Brain pericyte (primary cell): ENCODE results near the gene TMEM134.

ENCODE experiments used
- DNase-seq: peaks from one replicate; pipeline ENCODE4 v3.0.0-alpha.2; 2012; ENCODE audit warnings: low read depth, low spot score

Gene TMEM134

GRCh38 chr11:67458266-67458665, 10.8 kb downstream of the TMEM134 start:
- no peak for DNase-seq

DNA sequence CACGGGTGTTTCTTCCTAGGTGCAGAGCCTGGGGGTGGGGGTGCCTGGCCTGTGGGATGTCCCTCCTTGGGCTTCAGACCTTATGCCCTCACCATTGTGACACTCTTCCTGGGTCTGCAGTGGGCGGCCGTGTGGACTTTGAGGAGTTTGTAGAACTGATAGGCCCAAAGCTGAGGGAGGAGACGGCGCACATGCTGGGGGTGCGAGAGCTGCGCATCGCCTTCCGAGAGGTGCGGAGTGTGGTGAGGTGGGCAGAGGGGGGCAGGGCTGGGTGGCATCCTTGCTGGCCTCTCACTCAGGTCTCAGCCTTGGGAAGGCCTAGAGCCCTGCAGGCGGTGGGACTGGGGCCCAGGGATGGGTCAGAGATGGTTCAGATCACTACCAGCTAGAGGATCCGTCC, 11.6 kb downstream of the TMEM134 start:
- no peak for DNase-seq

- DNase-seq, result no peak
Observed at GRCh38 chr11:67456068-67456705, 12.9 kb downstream of the TMEM134 start.

- no peak for DNase-seq
Observed at GRCh38 chr11:67455054-67455453, 14.0 kb downstream of the TMEM134 start, which contains the start of gene CABP4. Gene CABP4 (plus strand): TSS chr11:67455354. CDS start chr11:67455424, 70 bp downstream.

- no peak for DNase-seq
Observed at GRCh38 chr11:67453816-67454732, 15.0 kb downstream of the TMEM134 start.

DNA sequence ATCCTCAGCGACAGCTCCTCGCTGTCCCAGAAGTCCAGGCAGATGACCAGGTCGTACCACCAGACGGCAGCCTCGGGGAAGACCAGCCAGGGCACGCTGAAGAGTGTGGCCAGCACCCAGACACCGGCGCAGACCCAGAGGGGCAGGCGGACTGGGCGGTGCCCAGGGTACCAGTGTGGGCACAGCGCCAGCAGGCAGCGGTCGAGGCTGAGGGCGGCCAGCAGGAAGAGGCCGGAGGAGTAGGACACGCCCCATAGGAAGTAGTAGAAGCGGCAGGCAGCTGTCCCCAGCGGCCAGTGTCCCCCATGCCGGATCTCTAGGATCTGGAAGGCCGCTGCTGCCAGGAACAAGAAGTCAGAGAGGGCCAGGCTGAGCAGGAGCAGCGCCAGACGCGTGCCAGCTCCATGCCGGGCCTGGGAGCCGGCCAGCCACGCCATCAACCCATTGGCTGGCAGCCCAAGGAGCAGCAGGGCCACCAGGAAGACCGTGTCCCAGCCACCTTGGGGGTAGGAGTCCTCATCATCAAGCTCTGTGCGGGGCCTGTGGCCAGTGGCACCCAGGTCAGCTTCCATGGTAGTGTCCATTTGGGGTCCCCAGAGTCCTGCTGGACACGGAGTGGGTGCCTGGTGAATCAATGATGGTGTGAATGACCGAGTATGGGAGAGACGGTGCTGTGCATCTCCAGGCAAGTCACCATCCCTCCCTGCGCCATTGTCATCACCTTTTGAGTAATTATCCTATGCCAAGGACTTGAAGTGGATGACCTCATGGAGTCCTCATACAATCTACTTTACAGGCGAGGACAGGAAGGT, 16.7 kb downstream of the TMEM134 start, which contains the start of gene GPR152:
Gene GPR152, minus strand, starts transcription at position 589 of the 812 bp plus-strand sequence. Its CDS starts 5 bp downstream, at position 584.
- no peak for DNase-seq

GRCh38 chr11:67451658-67451976, 17.4 kb downstream of the TMEM134 start:
- no peak for DNase-seq

DNA sequence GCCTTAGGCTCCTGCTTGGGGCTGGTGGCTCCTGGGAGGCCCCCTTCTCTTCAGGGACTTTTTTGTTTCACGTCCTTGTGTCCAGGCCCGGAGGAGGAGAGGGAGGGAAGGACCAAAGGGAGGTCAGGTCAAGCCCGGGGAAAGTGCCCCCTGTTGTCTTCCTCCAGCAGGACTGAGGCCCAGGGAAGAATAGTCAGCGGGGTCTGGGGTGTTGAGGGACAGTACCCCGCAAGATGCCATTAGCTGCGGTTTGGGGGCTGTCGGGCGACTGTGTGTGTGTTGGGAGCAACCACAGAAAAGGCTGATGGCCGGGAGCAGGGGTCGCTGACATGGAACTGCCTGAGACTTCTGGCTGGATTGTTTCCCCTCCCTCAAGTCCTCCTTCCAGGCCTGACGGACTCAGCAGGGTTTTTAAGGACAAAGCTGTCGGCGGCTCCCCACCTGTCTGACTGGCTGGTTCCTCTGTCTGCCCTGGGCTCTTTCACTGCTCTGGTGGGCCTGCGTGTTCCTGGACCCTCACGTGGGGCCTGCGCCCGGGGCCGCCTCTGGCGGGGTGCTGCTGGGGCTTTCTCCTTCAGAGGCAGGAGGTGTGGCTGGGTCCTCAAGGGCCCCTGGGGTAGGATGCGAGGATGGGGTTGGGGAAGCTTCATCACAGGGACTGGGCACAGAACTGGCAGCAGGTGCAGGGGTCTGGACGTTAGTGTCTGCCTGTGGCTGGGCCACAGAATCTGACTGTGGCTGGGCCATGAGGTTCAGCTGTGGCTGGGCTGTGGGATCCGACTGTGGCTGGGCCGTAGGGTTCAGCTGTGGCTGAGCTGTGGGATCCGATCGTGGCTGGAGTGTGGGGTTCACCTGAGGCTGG, 18.0 kb downstream of the TMEM134 start:
- DNase-seq, result no peak

DNA sequence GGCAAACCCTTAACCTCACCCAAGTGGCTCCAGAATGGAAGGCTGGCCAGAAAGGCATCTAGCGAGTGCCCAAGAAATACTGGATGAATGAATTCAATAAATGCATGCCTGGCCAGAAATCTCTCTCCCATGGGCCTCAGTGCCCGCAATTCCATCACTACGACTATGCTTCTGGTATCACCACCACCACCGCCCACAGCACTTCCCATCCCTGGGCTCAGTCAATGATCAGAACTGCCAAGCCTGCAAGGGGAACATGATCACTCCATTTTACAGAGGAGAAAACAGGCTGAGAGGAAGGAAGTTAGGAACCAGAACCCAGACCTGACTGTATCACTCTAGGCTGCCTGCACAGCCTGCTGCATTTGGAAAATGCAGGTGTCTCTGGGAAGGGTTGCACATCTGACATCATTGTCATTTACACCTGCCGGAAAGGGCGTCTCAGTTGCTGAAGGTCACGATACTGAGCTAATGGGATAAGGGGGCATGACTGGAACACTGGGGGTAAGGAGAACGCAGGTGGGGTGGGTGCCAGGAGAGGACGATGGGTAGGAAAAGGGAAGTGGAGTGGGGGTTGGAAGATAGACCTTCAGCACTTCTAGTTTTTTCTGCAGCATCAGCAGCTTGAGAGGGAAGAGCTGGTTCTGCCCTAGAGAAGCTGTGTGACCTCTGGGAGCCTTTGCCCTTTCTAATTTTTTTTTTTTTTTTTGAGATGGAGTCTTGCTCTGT, 19.8 kb downstream of the TMEM134 start:
- no peak for DNase-seq

DNA sequence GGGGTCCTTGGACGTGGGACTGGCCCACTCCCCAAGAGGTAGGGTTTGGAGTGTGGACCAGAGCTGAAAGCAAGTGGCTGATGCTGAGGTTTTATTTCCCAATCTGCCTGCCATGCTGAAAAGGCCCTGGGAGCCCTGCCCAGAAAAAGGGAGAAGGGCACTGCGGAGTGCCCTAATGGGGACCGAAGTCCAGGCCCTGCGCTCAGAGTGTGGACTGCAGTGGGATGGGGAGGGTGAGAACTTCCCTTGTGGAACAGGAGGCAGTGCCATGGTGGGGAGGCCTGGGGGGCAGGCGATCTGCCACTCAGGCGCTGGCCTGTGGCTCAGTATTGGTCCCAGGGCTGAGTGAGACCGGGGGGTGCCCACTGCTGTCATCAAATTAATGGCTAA, 20.8 kb downstream of the TMEM134 start:
- DNase-seq, result no peak

GRCh38 chr11:67445515-67445914, 23.5 kb downstream of the TMEM134 start:
- no peak for DNase-seq

DNA sequence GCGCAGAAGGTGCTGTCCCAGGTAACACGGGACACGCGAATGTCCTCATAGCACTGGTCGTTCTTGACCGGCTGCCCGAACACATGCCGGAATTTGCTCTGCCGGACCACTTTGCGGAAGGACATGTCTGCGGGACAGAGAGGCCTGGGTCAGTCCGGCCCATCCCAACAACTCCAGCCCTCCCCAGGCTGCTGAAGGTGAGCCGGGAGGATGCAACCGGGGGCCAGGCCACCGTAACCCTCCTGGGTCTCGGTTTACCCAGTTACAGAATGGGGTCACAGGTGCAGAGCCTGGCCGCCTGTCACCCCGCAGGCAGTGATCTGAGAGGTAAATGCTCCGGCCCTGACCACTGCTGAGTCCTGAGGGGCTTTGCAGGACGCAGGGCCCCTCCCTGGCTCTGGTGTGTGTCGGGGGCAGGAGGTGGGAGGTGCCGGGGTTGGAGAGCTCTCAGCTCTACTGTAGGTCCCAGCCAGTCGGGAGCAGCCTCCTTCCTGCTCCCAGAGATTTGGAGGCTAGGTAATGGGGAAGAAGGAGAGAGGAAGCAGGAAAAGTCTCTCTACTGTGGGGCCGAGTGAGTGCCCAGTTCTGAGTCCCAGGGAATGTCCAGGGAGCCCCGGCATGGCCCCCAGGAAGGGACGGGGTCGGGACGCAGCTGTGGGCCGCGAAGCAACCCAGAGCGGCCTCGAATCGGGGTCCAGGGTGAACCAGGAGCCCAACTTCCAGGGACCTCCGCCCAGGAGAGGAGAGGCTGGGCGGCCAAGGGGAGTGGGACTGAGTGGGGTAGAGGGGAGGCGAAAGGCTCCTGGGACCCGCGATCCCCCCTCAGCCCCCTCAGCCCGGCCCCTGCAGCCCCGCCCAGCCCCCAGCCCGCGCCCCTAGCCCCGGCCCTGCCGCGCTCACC, 26.3 kb downstream of the TMEM134 start:
- no peak for DNase-seq

GRCh38 chr11:67441731-67442351, 27.2 kb downstream of the TMEM134 start:
- no peak for DNase-seq

DNA sequence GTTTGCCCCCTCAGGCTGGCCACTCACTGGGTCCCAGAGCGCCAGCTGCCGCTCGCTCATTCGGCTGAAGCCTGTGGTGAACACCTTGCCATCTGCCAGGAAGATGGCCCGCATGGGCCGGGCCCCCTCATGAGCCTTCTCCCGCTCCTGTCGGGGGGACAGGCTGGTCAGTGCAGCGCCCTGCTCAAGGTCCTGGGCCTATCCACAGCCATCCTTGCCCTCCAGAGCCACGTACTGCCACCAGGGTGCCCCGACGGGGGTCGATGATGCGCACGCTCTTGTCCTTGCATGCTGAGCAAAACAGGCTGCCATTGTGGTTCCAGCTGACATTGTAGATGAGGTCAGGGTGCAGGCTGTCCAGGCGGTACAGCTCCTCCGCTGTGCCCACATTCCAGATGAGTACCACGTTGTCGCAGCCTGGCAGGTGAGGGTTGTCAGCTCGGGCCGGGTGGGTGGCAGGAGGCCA, 27.9 kb downstream of the TMEM134 start:
- DNase-seq, result no peak

DNA sequence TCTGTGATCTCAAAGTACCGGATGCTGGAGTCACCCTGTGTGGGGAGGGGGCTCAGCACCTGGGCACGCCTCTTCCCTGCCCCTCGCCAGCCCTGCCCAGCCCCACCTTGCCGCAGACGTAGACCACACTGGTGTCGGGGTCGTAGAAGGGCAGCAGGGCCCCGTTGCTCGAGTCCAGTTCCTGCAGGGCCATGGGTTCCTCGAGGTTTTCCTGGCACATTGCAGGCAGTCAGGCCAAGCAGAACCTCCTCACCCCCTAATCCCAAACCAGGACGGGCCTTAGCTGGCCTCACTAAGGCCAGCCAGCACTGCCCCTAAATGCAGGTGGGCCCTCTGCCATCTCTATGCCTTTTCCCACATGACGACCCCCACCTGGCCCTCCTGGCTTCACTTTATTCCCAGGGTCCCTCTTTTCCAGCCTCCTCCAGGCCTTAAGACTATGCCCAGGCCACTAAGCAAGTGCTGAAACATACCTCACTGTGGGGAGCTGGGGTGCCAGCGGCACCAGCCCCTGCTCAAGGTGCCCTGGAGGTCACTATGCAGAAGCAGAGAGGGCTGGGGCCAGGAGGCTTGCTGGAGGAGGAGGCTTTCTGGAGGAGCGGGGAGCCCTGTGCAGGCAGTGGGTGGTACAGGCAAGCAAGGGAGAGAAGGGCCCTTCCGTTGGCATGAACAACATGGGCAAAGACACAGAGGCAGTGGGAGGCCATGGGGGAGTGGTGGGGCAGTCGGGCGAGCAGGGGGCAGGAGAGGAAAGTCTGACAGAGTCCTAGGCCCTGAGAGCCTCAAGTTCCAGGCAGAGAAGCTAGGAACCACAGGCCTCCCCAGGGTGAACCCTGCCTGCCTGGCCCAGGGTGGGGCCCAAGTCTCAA, 28.6 kb downstream of the TMEM134 start:
- no peak for DNase-seq

GRCh38 chr11:67439321-67440228, 29.5 kb downstream of the TMEM134 start:
- DNase-seq, result no peak
